ENCODE results near the gene YRDC. TPM values are rescaled to one million over a fixed set of nuclear protein-coding genes. Genes with fewer than 3 reads are reported as not detected.

The YRDC gene
- total and polyA plus RNA-seq, 12 donors: 5.4 to 31.1 (median 11.3) TPM

DNA sequence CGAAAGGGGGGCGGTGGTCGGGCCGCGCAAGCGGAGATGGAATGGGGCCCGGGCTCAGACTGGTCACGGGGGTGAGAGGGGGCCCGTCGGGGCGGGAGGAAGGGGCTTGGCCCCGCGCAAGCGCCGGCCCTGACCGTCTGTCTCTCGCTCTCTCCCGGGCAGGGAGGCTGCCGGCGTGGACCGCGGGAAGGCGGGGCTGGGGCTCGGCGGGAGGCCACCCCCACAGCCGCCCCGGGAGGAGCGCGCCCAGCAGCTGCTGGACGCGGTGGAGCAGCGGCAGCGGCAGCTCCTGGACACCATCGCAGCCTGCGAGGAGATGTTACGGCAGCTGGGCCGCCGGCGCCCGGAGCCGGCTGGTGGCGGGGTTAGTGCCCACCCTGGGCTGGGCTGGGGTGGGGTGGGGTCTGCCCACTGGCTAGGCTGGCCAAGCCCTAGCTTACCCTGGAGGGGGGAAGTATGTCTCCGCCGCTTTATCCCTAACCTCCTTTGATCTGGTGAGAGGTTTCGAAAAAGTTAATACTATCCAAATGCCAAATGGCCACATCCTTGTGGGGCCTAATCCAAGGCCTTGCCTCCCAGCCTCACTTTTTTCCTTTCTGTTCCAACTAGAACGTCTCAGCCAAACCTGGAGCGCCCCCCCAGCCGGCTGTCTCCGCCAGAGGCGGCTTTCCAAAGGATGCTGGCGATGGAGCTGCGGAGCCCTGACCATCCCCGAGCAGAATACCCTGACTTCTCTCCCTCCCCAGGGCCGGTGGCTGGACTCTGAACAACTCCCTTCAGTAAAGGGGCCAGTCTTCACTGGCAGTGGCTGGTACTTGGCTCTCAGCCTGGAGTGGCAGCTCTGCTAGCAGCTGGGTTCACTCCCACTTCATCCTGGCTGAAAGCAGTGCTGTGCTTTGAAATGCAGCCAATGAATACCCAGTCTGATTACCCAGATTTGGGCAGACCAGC, 636 bp upstream of the YRDC start:
- Histone ChIP-seq H3K36me3 (replicated peaks in 1 of 2) (peaks cover 0 to 32% of the 10 kb centered on the region in 2 donors), H3K9me3 (replicated peaks in 1 of 3) (no peaks in the 10 kb centered on the region), H3K4me1 (replicated peaks in 1 of 2) (peaks cover 17 to 39% of the 10 kb centered on the region in 2 donors), H3K27ac (peak overlapping the region; percentile 75 to 98 (median 93)), H3K27me3 (no peaks in the 10 kb centered on the region), H3K4me3 (peak overlapping the region in 3 of 4 donors; percentile 74 to 95 (median 84))
- TF ChIP-seq, protein P1, sequence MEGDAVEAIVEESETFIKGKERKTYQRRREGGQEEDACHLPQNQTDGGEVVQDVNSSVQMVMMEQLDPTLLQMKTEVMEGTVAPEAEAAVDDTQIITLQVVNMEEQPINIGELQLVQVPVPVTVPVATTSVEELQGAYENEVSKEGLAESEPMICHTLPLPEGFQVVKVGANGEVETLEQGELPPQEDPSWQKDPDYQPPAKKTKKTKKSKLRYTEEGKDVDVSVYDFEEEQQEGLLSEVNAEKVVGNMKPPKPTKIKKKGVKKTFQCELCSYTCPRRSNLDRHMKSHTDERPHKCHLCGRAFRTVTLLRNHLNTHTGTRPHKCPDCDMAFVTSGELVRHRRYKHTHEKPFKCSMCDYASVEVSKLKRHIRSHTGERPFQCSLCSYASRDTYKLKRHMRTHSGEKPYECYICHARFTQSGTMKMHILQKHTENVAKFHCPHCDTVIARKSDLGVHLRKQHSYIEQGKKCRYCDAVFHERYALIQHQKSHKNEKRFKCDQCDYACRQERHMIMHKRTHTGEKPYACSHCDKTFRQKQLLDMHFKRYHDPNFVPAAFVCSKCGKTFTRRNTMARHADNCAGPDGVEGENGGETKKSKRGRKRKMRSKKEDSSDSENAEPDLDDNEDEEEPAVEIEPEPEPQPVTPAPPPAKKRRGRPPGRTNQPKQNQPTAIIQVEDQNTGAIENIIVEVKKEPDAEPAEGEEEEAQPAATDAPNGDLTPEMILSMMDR (IDR thresholded peaks at IDR 0.05): no peak
- peak; percentile 29 to 68 for TF ChIP-seq POLR2A (IDR thresholded peaks at IDR 0.05)
- intact Hi-C loops (cut with DNase I): loop anchor here in 1 of 2 donors (10.0 kb wide), 1 partner anchor 56 kb away; no protein-coding TSS in a partner anchor
- WGBS, 4 donors: 0 to 4% (median 2%) methylated on average over 1 to 54 of the region's 54 CpGs
- DNase-seq: peak; percentile 62 to 88 (median 81)

- Histone ChIP-seq H3K27me3 (no peaks in the 10 kb centered on the region), H3K4me1 (replicated peaks in 1 of 2) (peaks cover 17 to 34% of the 10 kb centered on the region in 2 donors), H3K4me3 (peak overlapping the region in 3 of 4 donors; percentile 74 to 95 (median 84)), H3K9me3 (replicated peaks in 1 of 3) (no peaks in the 10 kb centered on the region), H3K27ac (peak overlapping the region in 4 of 5 donors; percentile 90 to 98 (median 93)), H3K36me3 (replicated peaks in 1 of 2) (peaks cover 0 to 44% of the 10 kb centered on the region in 2 donors)
- DNase-seq: peak in 1 of 7 donors; percentile 20
- intact Hi-C loops (cut with DNase I): loop anchor here in 1 of 2 donors (10.0 kb wide), 1 partner anchor 58 kb away; no protein-coding TSS in a partner anchor
- TF ChIP-seq, protein P1 (IDR thresholded peaks at IDR 0.05): no peak
- no peak for TF ChIP-seq POLR2A (IDR thresholded peaks at IDR 0.05)
- WGBS, 4 donors: 8 to 15% (median 9%) methylated on average over 9 of the region's 9 CpGs
Observed at GRCh38 chr1:37807220-37807554, 821 bp downstream of the YRDC start.

DNA sequence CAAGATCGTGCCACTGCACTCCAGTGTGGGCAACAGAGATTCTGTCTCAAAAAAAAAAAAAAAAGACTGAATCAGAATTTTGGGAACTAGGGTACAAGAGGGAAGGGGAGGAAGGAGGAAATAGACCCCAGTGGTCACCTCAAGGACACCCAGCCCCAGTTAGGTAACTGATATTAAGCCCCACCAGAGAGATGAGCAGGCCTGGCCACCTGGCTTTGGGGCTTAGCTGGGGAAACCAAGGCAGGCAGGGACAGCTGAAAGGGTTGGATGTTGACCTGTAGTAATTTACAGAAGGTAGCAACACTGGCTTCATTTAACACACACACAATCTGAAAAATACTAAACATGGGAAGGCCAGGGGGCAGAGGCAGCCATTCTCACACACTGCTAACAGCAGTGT, 5.6 kb downstream of the YRDC start:
- intact Hi-C loops (cut with DNase I): loop anchor here in 1 of 2 donors (10.0 kb wide), 1 partner anchor 62 kb away; no protein-coding TSS in a partner anchor
- TF ChIP-seq, protein P1 (IDR thresholded peaks at IDR 0.05): no peak
- TF ChIP-seq POLR2A (IDR thresholded peaks at IDR 0.05): no peak
- no peak for DNase-seq

DNA sequence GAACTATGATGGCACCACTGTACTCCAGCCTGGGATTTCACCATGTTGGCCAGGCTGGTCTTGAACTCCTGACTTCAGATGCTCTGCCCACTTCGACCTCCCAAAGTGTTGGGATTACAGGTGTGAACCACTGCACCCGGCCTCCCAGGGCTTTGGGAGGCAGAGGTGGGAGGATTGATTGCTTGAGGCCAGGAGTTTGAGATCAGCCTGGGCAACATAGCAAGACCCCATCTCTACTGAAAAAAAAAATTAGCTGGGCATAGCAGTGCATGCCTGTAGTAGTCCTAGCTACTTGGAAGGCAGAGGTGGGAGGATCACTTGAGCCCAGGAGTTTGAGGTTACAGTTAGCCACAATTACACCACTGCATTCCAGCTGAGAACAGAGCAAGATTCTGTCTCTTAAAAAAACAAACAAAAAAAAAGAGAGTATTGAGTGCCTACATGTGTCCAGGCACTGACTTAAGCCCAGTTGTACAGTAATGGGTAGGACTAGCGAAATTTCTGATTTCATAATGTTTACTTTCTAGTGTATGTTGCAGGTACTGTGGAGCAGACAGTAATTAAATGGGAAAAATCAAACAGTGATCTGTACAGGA, 10.2 kb downstream of the YRDC start:
- no peak overlapping the region for H3K4me3 ChIP-seq
- H3K27me3 ChIP-seq: no peaks in the 10 kb centered on the region
- no peak for TF ChIP-seq POLR2A (IDR thresholded peaks at IDR 0.05)
- TF ChIP-seq, protein P1 (IDR thresholded peaks at IDR 0.05): no peak
- intact Hi-C loops (cut with DNase I): no loop called here
- H3K27ac ChIP-seq: no peak overlapping the region
- peaks cover 6 to 11% of the 10 kb centered on the region in 2 donors for H3K4me1 ChIP-seq (replicated peaks in 1 of 2)
- peaks cover 0 to 14% of the 10 kb centered on the region in 2 donors for H3K36me3 ChIP-seq (replicated peaks in 1 of 2)
- H3K9me3 ChIP-seq (replicated peaks in 1 of 3): no peaks in the 10 kb centered on the region
- WGBS, 4 donors: 92 to 100% (median 93%) methylated on average over 3 of the region's 3 CpGs
- no peak for DNase-seq

More for the DNA sequence above, 5.6 kb downstream of the YRDC start:
- Histone ChIP-seq H3K4me3 (no peak overlapping the region), H3K36me3 (replicated peaks in 1 of 2) (peaks cover 0 to 51% of the 10 kb centered on the region in 2 donors), H3K27me3 (no peaks in the 10 kb centered on the region), H3K9me3 (replicated peaks in 1 of 3) (no peaks in the 10 kb centered on the region), H3K4me1 (replicated peaks in 1 of 2) (peaks cover 8 to 17% of the 10 kb centered on the region in 2 donors), H3K27ac (no peak overlapping the region)
- WGBS, 4 donors: 84 to 100% (median 86%) methylated on average over 1 of the region's 1 CpG
